Astrocyte of the cerebellum (primary cell): ENCODE data around the gene H2AZ1.

Experiments used
- DNase-seq: peaks from one replicate; pipeline ENCODE4 v3.0.0-alpha.2; 2011; ENCODE audit warnings: low read depth
- H3K4me3 ChIP-seq: 2 replicates; pipeline ENCODE4 v1.5.1; 2011; ENCODE audit warnings: mild to moderate bottlenecking, low read depth, low read length, moderate library complexity
- in situ Hi-C: cut with HindIII; loops from 2 replicates; pipeline ENCODE4 v1.10.0; 2017; ENCODE audit warnings: low sequenced_read_pairs
- TF ChIP-seq, protein P1 (sequence below): IDR thresholded peaks from 2 replicates; pipeline ENCODE4 v1.5.1; 2012; ENCODE audit warnings: low read length, low read depth, moderate library complexity, mild to moderate bottlenecking; ENCODE audit errors: missing control alignments

Gene H2AZ1

DNA sequence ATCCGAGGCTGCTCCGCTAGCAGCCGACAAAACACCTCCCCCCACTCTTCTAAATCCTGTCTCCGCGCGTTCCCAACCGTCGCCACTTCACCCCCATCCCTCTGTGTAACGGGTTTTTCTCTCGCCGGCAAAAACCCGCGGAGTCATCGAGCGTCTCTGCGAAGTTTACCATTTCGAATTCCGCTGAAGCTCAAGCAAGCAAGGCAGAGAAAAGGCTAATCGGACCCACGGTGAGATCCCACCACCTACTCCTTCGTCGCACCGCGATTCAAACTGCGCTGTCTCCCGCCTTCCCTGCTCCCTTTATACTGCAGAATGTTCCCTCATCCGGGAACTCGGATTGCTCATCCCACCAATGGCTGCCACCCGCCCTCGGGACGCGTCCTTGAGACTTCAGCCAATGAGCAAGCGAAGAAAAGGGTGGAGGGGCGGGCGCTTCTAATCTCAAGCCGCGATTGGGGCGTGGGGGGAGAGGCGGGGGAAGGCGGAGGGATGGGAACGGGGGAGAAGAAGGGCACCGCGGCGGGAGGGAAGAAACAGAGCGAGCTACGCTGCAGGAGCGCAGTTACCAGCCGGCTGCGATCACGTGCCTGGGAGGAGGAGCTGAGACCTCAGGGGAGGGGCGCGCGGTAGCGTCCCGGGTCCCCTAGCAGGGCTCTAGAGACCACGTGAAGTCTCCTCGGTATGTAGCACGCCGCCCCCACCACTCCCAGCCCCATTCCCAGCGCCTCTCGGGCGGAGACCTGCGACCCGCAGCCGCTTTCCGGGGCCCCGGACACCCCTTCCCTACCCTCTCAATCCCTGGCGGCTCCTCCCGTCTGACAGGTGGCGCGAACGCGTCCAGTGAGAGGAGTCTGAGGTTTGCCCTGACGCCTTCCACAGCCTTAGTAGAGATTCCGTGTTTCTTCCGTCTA, at the start of gene H2AZ1:
Gene H2AZ1, minus strand, starts transcription at position 277 of the 914 bp plus-strand sequence. Its CDS starts 105 bp downstream, at position 172.
- in situ Hi-C loops, result no loop called here
- TF ChIP-seq, protein P1, sequence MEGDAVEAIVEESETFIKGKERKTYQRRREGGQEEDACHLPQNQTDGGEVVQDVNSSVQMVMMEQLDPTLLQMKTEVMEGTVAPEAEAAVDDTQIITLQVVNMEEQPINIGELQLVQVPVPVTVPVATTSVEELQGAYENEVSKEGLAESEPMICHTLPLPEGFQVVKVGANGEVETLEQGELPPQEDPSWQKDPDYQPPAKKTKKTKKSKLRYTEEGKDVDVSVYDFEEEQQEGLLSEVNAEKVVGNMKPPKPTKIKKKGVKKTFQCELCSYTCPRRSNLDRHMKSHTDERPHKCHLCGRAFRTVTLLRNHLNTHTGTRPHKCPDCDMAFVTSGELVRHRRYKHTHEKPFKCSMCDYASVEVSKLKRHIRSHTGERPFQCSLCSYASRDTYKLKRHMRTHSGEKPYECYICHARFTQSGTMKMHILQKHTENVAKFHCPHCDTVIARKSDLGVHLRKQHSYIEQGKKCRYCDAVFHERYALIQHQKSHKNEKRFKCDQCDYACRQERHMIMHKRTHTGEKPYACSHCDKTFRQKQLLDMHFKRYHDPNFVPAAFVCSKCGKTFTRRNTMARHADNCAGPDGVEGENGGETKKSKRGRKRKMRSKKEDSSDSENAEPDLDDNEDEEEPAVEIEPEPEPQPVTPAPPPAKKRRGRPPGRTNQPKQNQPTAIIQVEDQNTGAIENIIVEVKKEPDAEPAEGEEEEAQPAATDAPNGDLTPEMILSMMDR, result no peak
- peak within 1 kb of the TSS; percentile 88 for H3K4me3 ChIP-seq
- peak; percentile 98 for DNase-seq

DNA sequence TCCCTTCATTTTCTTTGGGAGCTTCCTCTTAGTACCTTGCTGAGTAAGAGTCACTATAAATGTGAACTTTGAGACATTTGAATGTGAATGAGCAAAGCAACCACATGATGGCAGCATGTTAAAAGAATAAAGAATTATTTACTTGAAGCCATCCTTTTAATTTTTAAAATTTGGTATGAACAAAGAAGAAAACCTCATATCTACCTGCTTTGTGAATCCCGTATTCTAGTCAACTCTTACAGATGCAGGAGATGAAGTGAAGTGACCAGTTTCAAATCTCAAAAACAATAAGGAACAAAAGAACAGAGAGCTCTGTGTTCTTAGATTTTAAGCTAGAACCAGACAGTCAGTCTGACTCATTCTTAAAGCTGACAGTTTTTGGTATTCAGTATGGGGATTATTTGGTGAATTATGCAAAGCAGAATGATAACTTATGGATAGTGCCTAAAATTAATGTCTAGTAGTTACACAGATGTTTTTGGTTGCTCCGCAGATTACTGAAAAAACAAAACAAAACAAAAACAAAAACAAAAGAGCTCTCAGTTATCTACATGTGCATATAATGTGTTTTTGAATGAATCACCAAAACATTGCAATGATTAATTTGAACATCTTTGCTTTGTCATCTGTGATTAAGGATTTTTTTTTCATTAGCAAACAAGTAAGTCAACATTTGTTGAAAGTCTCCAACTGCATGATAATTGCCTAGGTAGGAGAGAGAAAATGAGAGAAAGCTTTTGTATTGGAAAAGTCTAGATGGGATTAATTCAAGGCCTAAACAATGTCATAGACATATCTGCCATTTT, 48.2 kb upstream of the H2AZ1 start:
- peak; percentile 31 for DNase-seq
- H3K4me3 ChIP-seq, result no peak overlapping the region
- in situ Hi-C loops, result no loop called here
- TF ChIP-seq, protein P1, result peak; percentile 27

DNA sequence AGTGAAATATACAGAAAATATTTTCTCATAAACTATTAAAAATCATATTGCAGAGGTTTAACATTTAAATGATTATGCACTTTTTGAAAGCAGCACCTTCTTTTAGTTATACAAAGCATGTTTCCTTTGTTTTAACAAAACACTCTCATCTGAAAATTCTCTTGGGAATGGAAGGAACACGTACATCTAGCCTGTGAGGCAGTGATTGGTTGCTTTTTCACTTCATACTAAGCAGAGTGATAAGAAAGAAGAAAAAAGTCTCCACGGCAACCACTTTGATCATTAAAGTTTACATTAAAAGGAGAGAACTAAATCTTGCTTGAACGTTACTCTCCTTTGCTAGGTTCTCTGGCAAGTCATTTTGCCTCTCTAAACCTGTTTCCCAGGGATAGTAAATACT, 41.7 kb upstream of the H2AZ1 start:
- DNase-seq, result no peak
- in situ Hi-C loops, result no loop called here
- TF ChIP-seq, protein P1, result no peak
- no peak overlapping the region for H3K4me3 ChIP-seq

DNA sequence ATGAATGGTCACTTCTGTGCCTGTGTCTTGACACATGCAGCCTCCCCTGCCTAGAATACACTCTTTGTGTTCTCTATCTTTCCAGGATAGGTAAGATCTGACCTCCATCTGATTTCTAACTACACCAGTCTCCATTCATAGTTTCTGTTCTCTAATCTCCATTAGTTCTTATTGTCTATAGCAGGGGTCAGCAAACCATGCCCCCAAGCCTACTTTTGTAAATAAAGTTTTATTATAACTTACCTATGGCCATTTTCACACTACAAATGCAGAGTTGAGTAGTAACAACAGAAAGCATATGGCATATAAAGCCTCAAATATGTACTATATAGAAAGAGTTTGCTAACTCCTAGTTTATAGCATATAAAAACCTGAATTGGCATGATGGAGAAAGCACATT, 37.6 kb upstream of the H2AZ1 start:
- TF ChIP-seq, protein P1, result no peak
- no peak overlapping the region for H3K4me3 ChIP-seq
- in situ Hi-C loops, result no loop called here
- DNase-seq, result no peak

DNA sequence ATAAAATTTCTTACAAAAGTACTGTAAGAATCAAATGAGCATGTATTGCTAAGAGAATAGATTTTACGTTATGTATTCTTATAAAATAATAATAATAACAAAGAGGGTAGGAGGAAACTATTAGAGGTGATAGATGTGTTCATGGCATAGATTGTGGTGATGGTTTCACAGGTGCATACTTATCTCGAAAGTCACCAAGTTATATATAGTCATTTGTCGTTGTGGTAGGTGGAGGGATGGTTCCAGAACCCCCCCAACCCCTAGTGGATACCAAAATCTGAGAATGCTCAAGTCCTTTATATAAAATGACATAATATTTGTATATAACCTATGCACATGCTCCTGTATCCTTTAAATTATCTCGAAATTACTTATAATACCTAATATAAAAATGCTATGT, 36.7 kb upstream of the H2AZ1 start:
- H3K4me3 ChIP-seq, result no peak overlapping the region
- in situ Hi-C loops, result no loop called here
- no peak for DNase-seq
- TF ChIP-seq, protein P1, result no peak

DNA sequence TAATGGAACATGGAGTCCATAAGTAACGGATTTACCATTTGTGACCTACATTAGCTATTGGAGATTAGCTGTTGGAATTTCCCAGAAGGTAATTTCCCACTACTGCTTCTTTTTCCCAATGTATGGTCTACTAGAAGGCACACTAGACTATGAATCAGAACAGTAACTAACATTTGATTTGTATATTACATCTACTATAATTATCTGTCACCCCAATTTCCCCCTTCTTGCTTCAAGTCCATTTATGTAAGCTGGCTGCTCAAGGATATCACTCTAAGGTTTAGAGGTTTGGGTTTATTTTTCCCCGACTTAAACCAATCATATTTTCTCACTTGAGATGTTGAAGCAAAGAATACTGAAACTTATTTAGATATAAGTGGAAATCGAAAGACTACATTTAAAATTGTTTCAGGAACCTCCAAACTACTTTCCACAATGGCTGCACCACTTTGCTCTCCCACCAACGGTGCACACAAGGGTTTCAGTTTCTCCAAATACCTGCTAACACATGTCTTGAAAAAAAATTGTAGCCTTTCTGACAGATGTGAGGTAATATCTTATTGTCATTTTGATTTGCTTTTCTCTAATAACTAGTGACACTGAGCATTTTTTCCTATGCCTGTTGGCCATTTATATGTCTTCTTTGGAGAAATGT, 33.3 kb upstream of the H2AZ1 start:
- in situ Hi-C loops, result no loop called here
- DNase-seq, result no peak
- TF ChIP-seq, protein P1, result no peak
- H3K4me3 ChIP-seq, result no peak overlapping the region
